ENCODE results near the gene FZD8.

- TF ChIP-seq CTCF (IDR thresholded peaks at IDR 0.05) (no peak), EZH2 (IDR thresholded peaks at IDR 0.05; ENCODE audit: borderline replicate concordance, insufficient read depth, low read depth, low read length, poor library complexity, severe bottlenecking) (no peak)
These were observed 4.0 kb downstream of the FZD8 start for GRCh38 chr10:35638101-35638500.

Data from B cell (primary cell).